GM21447 (cell line): ENCODE data around the gene SPTB.

Experiments used
- ATAC-seq: cut with Tn5 transposase; IDR thresholded peaks from one replicate; pipeline ENCODE4 v1.9.1; 2021; ENCODE audit not compliant: unreplicated experiment

The SPTB gene

GRCh38 chr14:64792871-64793560 is 86.7 kb downstream of the SPTB start:
- ATAC-seq, result no peak

- ATAC-seq, result no peak
These were observed 87.5 kb downstream of the SPTB start for GRCh38 chr14:64792231-64792630.

DNA sequence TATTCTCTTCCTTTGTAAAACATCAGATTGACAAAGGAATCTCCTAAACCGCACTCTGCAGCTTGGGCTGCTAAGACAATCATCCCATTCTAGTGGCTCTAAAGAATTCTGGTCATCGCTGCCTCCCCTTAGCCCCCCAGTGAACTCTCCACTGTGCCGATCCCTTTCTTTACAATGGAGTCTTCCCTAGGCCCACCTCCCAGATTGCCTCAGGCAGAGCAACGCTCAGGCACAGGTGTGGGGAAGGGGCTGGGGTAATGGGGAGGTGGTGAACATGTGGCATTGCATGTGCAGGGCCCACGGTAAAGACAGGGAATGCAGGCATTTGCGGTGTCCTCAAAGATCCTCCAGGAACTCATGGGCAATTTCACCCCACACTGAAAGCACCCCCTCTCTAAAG is 89.2 kb downstream of the SPTB start:
- no peak for ATAC-seq

DNA sequence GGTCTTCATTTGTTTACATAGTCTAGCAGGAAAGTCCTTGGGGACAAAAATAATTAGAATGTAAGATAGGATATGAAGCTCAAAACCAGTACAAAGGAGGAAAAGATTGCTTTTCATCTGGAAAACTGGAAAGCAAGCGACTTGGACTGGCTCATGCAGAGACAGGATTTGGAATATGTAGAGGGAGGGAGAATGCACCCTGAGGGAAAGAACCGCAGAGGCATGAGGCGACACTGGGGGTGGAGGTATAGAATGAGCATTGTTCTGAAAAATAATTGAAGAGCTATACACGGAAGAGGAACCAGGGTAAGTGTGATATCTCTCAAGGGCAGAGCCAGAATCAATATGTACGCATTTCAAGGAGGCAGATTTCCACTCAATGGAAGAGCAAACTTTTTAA is 90.0 kb downstream of the SPTB start:
- no peak for ATAC-seq

DNA sequence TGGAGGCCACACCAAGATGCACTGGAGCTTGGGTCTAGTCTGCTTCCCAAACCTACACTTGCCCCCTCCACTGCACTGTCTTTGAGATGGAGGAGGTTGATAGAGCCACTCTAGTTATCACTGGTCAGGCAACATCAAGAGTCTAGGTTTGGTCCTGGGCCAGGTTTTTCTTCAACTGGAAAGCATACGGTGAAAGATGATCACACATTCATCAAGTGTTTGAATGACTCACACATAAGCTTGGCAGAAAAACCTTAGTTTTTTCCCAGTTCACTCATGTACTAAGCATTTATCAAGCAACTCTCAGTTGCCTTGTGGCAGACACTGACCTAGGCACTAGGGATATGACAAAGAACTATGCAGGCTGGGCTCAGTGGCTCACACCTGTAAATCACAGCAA is 91.0 kb downstream of the SPTB start:
- ATAC-seq, result no peak

DNA sequence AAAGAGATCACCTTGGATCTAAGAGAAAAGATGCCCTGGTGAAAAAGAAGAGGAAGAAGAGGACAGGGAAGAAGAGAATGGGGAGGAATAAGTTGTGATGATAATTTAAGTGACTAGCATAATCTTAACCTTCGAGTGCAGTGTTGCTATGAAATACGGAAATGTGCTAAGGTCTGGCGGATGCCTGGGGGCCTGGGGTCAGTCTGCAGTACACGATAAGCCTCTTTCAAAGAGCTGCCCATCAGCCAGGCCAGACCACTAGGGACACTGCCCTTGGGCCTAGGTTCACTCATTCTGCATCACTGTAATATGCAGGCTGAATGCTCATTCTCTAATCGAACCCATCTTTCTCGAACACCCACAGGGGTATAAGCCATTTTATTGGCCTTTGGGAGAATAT is 92.1 kb downstream of the SPTB start:
- ATAC-seq, result no peak

DNA sequence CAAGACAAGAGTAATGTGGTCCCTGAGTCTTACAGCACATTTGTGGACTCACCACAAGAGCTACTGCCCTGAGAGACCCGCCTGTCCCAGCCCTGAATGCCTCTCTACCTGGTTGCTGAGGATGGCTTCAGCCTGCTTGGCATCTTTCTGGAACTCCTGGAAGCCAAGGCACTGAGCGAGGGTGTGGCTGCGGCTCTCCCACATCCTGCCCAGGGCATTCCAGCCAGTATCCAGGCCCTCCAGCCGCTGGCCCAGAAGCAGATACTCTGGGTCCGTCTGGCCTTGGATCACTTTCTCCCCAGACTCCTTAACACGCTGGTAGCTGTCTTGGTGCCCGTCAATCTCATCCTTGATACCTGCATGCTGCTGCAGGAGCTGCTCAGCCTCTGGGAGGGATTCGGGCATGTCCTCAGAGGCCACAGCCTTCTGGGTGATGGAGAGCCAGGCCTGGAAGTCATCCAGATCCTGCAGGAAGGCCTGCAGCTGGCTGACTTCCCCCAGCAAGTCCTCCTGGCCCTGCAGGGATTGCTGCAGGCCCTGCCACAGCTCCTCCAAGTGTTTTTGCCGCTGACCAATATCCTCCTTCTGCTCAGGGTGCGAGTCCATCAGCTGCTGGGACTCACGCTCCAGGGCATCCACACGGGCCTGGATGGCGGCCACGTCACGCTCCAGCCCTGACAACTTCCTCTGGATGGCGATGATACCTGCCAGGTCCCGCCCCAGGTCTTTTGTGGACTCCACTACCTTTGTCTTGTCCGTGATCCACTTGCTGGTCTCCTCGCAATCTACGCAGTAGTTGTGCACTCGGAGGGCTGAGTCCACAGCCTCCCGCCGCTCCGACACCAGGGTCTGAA is 93.2 kb downstream of the SPTB start:
- no peak for ATAC-seq

DNA sequence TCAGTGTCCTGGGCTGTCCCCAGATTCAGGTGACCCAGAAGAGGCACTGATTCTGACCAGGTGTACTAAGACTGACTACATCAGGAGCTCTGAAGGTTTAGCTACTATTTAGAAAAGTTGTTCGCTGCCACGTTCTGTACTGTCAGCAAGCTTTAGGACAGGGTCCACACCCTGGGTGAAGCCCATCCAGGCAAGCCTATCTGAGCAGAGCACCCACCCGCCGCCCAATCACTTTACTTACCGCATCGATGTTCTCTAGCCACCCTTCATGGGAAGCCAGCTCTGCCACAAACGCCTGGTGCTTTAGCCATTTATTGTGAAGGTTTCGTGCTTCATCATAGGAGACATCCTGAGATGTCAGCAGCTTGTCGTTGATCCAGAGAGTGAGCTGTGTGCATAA is 95.7 kb downstream of the SPTB start:
- no peak for ATAC-seq

DNA sequence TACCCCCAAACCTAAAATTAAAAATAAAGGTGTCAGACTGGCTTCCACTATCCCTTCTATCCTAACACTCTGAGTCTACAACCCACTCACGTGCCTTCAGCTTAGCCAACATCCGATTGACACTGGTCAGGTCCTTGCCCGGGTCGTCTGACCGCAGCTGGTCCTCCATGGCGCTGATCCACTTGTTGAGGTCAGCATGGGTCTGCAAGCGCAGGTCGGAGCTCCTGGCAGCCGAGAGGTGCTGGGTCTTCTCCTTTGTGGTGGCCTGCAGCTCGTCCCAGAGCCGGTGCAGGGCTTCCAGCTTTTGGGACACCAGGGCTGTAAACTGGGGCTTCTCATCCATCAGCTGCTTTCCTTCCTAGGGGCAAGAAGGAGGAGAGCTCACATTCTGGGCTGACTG is 97.5 kb downstream of the SPTB start:
- ATAC-seq, result no peak

GRCh38 chr14:64779472-64779871 is 100.2 kb downstream of the SPTB start:
- no peak for ATAC-seq

DNA sequence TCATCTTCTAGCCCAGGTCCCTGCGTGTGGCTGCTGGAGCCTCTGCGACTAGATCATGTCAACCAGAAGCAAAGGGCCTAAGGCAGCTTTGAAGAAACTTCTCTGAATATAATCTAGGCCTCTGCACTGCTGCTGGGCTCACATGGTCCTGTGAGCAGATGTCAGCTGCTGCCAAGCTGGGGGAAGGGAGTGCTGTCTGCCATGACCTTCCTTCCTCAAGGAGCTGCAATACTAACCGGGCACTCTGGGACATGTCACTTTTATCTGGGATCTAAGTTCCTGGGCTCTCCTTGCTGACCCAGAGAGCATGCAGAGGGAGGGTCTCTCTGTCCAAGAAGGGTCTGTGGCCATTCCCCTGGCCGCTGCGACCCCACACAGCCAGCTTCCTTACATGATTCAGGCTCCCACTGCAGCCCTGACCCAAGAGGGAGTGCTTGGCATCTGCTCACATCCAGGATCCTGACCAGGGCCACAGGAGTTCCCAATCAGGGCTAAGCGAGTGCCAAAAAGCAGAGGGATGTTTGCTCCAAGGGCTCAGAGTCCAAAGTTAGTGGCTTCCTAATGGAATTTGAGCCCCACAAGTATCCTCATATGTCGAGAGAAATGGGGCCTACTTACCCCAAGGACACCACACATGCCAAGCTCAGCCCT is 101.5 kb downstream of the SPTB start:
- ATAC-seq, result no peak

- no peak for ATAC-seq
These were observed 102.2 kb downstream of the SPTB start for GRCh38 chr14:64777461-64777860.

DNA sequence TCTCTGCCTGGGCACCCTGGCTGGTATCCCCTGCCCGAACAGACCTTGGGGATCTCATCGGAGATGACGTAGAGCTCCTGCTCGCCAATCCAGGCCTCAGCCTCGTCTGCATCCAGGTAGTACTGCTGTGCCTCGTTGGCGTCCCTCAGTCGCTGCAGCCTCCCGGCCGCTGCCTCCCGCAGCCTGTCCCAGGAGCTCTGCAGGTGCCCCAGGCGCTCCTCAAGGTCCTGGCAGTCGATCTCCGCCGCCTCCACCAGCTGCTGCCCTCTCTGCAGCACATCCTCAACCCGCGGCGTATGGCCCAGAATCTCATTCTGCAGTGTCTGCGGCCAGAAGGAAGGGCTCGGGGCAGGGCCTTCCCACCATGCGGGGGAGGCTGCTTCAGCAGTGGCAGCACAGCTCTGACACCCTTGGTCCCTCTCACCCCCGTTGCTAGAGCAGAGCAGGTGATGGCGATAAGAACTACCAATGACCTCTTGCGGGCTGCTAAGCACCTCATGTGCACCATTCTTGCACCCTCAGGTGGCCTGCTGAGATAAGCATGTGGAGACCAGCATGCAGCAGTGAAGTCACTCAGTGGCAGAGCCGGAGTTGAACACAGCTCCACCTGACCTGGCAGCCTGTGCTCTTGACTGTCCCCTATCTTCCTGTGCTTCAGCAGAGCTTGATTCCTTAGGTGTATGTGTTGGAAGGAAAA is 104.5 kb downstream of the SPTB start:
- no peak for ATAC-seq

DNA sequence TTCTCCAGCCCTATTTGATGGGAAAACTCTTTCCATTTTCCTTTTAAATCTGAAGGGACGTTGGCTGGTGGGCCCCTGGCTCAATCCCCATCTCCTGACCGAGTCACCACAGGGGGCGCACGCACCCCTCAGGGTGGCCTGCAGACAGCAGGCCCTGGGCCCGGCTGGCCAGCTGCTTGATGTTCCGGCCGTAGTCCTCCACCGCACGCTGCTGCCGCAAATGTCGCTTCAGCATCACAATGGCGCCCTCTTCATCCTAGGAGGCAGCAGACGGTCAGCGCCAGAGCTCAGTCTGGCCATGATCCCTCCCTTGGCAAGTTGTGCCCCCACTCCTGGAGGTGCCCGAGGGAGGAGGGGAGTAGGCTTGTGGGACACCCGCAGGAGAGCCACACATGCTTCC is 105.4 kb downstream of the SPTB start:
- no peak for ATAC-seq

GRCh38 chr14:64773577-64773976 is 106.1 kb downstream of the SPTB start:
- ATAC-seq, result no peak

- no peak for ATAC-seq
These were observed 106.7 kb downstream of the SPTB start for GRCh38 chr14:64773046-64773445.

DNA sequence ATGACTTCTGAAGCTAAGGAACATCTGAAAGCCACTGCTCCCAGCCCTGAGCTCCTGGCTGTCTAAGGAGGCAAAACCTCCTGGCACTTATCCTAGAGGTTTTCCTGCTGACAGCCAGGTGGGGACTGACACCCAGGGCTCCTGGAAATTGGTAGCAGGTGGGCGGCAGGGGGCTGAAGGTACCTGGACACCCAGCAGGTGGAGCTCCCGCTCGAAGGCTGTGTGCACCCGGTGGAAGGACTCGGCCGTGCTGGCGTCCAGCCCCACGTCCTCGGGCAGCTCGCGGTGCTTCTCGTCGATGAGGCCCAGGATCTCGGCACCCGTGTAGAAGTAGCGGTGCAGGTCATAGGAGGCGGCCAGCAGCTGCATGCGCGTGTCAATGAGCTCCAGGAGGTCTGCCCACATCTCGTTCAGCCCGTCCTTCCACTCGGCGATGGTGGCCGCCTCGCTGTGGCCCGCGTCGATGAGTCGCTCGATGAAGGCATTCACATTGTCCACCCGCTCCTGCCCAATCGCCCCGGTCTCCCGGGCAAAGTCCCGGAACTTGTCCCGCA is 107.2 kb downstream of the SPTB start:
- no peak for ATAC-seq

GRCh38 chr14:64771161-64771560 is 108.5 kb downstream of the SPTB start:
- no peak for ATAC-seq

DNA sequence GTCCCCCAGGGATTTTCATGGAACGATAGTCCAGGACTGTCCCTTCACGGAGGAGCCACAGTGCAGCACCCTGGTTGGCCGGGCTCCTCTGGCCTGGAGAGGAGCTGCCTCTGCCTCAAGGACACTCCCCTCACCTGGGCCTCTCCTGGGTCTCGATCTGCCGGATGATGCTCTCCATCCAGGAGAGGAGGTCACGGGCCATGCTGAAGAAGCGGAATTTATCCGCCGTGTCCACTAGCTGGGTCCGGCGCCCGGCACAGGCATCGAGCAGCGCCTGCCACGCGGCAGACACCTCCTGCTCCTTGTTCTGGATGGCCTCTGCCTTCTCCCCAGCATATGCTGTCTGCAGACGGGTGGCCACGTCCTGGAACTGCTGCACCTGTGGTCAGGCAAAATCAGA is 109.0 kb downstream of the SPTB start:
- no peak for ATAC-seq

DNA sequence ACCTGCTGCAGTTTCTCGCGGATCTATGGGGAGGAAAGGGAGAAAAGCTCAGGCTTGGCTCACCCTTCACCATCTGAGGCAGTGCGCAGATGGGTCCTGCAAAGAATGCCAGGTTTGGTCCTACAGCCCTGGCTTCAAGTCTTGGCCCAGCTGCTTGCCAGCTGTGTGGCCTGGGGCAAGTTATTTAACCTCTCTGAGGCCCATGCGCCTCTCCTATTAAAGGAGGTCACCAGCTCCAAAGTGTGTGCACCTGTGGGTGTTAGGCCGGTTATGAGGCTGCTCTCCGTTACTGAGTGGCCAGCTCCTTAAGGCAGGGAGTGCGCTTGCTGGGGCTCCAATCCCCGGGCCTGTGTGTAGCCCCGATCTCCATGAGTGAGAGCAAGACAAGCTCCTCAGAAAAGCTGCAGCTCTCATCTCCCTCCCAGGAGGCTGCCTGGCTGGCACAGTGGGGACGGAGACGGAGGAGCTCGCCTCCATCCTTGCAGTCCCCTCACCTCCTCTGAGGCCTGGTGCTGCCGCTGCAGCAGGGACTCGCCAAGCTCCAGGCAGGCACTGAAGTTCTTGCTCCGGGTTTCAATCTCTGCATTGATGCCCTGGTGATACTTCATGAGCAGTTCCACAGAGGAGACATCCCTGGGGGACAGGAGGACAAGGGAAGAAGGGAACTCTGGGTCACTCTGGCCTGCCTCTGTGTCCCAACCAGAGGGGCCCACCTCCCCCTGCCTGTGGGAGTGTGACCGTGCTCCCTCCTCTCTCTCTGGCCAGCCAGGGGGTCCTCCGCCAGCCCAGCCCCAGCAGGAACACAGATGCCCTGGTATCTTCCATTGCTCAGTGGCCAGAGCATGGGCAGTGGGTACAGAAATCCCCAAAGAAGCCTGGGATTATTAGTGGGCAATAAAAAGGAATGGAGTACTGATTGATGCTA is 110.3 kb downstream of the SPTB start:
- no peak for ATAC-seq
